HepG2 (cell line): ENCODE results near the gene BTG2.

Source experiments
- PAWR ChIP-seq: sonication (generic); formaldehyde crosslinking; IDR thresholded peaks from 2 replicates; pipeline ENCODE4 v1.4.0; 2020; ENCODE audit warnings: missing genetic modification reagents, mild to moderate bottlenecking, borderline replicate concordance
- POLR2A ChIP-seq, 2 experiments: IDR thresholded peaks; 2 replicates each; pipeline ENCODE4 v1.6.1; 2011; ENCODE audit warnings: low read depth in 2 of 2, low read length in 2 of 2, mild to moderate bottlenecking in 1 of 2, moderate library complexity in 1 of 2; ENCODE audit not compliant: insufficient read depth in 1 of 2
- U2AF1 ChIP-seq: fragments of 200-400 bp; formaldehyde crosslinking; optimal IDR thresholded peaks from 2 replicates; pipeline ENCODE3; 2017; ENCODE audit warnings: mild to moderate bottlenecking, low read depth, low read length

DNA sequence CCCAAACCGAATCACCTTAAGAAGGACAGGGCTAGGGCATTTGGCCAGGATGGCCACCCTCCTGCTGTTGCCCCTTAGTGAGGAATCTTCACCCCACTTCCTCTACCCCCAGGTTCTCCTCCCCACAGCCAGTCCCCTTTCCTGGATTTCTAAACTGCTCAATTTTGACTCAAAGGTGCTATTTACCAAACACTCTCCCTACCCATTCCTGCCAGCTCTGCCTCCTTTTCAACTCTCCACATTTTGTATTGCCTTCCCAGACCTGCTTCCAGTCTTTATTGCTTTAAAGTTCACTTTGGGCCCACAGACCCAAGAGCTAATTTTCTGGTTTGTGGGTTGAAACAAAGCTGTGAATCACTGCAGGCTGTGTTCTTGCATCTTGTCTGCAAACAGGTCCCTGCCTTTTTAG, 3.6 kb downstream of the BTG2 start:
- TF ChIP-seq POLR2A (IDR thresholded peaks at IDR 0.05; ENCODE audit: insufficient read depth in 1 of 2, low read depth in 2 of 2, low read length in 2 of 2) (no peak), U2AF1 (no peak), PAWR (CRISPR knock-in tag) (no peak)
